IMR-90 (cell line): ENCODE data around the gene ARHGEF7. TPM values are rescaled to one million over a fixed set of nuclear protein-coding genes. Genes with fewer than 3 reads are reported as not detected.

Experiments
- ATAC-seq: fragments of 200-7000 bp; cut with Tn5 transposase; 2 replicates; pipeline ENCODE4 v1.9.1; 2020; ENCODE audit warnings: low read depth, mild to moderate bottlenecking, moderate library complexity
- BruUV-seq: library from RNA; stranded (reverse); fragments of 400-500 nt; replicated peaks from 2 replicates; lab custom pipeline; 2021; lab: Mats Ljungman, UMichigan
- CTCF ChIA-PET: fragments of 300-600 bp; formaldehyde crosslinking; extraction: SDS; loops from one replicate; lab custom pipeline; 2021; ENCODE audit warnings: antibody characterized with exemption; lab: Yijun Ruan, JAX
- POLR2A ChIA-PET: fragments of 300-600 bp; sonication (Branson Sonifier 250); formaldehyde crosslinking; loops from one replicate; lab custom pipeline; 2022; ENCODE audit warnings: antibody characterized with exemption; ENCODE audit not compliant: unreplicated experiment; lab: Charles Lee
- DNase-seq: peaks from one replicate; pipeline ENCODE4 v3.0.0; 2013
- H2AFZ ChIP-seq: replicated peaks from 2 replicates; pipeline ENCODE3; 2013; ENCODE audit warnings: low read length, mild to moderate bottlenecking; ENCODE audit not compliant: poor library complexity
- H2AK5ac ChIP-seq: 2 replicates; pipeline ENCODE4 v1.6.1; 2013; ENCODE audit warnings: low read depth, low read length, inconsistent platforms
- H2AK9ac ChIP-seq: replicated peaks from 2 replicates; pipeline ENCODE3; 2013; ENCODE audit warnings: mild to moderate bottlenecking, low read depth, low read length, moderate library complexity; ENCODE audit not compliant: poor library complexity
- H2BK120ac ChIP-seq: 2 replicates; pipeline ENCODE4 v1.6.1; 2013; ENCODE audit warnings: low read depth, low read length, inconsistent platforms
- H2BK15ac ChIP-seq: 3 replicates; pipeline ENCODE4 v1.6.1; 2013; ENCODE audit warnings: low read depth, low read length, inconsistent platforms
- H2BK20ac ChIP-seq: 2 replicates; pipeline ENCODE4 v1.6.1; 2013; ENCODE audit warnings: low read depth, mild to moderate bottlenecking, inconsistent platforms, low read length, moderate library complexity
- H2BK5ac ChIP-seq: 2 replicates; pipeline ENCODE4 v1.6.1; 2013; ENCODE audit warnings: mild to moderate bottlenecking, low read depth, low read length, inconsistent platforms; ENCODE audit not compliant: poor library complexity, severe bottlenecking
- H3K14ac ChIP-seq: replicated peaks from 2 replicates; pipeline ENCODE4 v1.6.1; 2013; ENCODE audit warnings: low read depth, low read length, inconsistent platforms
- H3K18ac ChIP-seq: 2 replicates; pipeline ENCODE4 v1.6.1; 2013; ENCODE audit warnings: low read depth, low read length, control low read depth
- H3K23ac ChIP-seq: 2 replicates; pipeline ENCODE4 v1.6.1; 2013; ENCODE audit warnings: low read depth, low read length, inconsistent platforms
- H3K27ac ChIP-seq: 2 replicates; pipeline ENCODE4 v1.5.1; 2013; ENCODE audit warnings: mild to moderate bottlenecking, control low read depth, low read length; ENCODE audit not compliant: insufficient read depth
- H3K27me3 ChIP-seq: 2 replicates; pipeline ENCODE4 v1.6.1; 2013; ENCODE audit warnings: low read length; ENCODE audit not compliant: control insufficient read depth, insufficient read depth
- H3K36me3 ChIP-seq: 2 replicates; pipeline ENCODE4 v1.6.1; 2013; ENCODE audit warnings: low read length, mixed read lengths; ENCODE audit not compliant: control insufficient read depth, insufficient read depth
- H3K4ac ChIP-seq: 2 replicates; pipeline ENCODE4 v1.6.1; 2013; ENCODE audit warnings: low read depth, low read length, inconsistent platforms
- H3K4me1 ChIP-seq: 2 replicates; pipeline ENCODE4 v1.6.1; 2013; ENCODE audit warnings: low read length, mixed read lengths; ENCODE audit not compliant: control insufficient read depth, insufficient read depth
- H3K4me2 ChIP-seq: 2 replicates; pipeline ENCODE4 v1.6.1; 2013; ENCODE audit warnings: low read depth, mild to moderate bottlenecking, control low read depth, low read length, moderate library complexity
- H3K4me3 ChIP-seq: 2 replicates; pipeline ENCODE4 v1.5.1; 2013; ENCODE audit warnings: low read depth, mild to moderate bottlenecking, control low read depth, low read length, moderate library complexity; ENCODE audit not compliant: insufficient read depth
- H3K56ac ChIP-seq: 2 replicates; pipeline ENCODE4 v1.6.1; 2013; ENCODE audit warnings: low read length, inconsistent platforms; ENCODE audit not compliant: insufficient read depth; ENCODE audit errors: extremely low read depth
- H3K79me1 ChIP-seq, 2 experiments: 2 replicates each; pipeline ENCODE4 v1.6.1; 2013; ENCODE audit warnings: low read length in 2 of 2, inconsistent platforms in 1 of 2, low read depth in 1 of 2
- H3K9ac ChIP-seq: 2 replicates; pipeline ENCODE4 v1.6.1; 2013; ENCODE audit warnings: low read depth, low read length, control low read depth
- H3K9me1 ChIP-seq: 2 replicates; pipeline ENCODE4 v1.6.1; 2013; ENCODE audit warnings: low read length, inconsistent platforms; ENCODE audit not compliant: insufficient read depth
- H3K9me3 ChIP-seq: 2 replicates; pipeline ENCODE4 v1.6.1; 2013; ENCODE audit warnings: low read length; ENCODE audit not compliant: control insufficient read depth, insufficient read depth
- H4K20me1 ChIP-seq: 2 replicates; pipeline ENCODE4 v1.6.1; 2013; ENCODE audit warnings: low read length, inconsistent platforms; ENCODE audit not compliant: insufficient read depth
- H4K5ac ChIP-seq: 2 replicates; pipeline ENCODE4 v1.6.1; 2013; ENCODE audit warnings: mild to moderate bottlenecking, low read depth, low read length, control low read depth
- H4K8ac ChIP-seq, 2 experiments: 2 replicates each; pipeline ENCODE4 v1.6.1; 2013; ENCODE audit warnings: low read depth in 2 of 2, low read length in 2 of 2, control low read depth in 1 of 2, inconsistent platforms in 1 of 2
- H4K91ac ChIP-seq: 2 replicates; pipeline ENCODE4 v1.6.1; 2013; ENCODE audit warnings: low read depth, low read length, inconsistent platforms; ENCODE audit not compliant: insufficient read depth
- BHLHE40 ChIP-seq: fragments of 150-350 bp; IDR thresholded peaks from 2 replicates; pipeline ENCODE4 v1.6.1; 2016; ENCODE audit warnings: mild to moderate bottlenecking, low read depth, low read length
- CEBPB ChIP-seq: IDR thresholded peaks from 2 replicates; pipeline ENCODE4 v1.6.1; 2012; ENCODE audit warnings: low read depth, low read length, improper control_type of control experiment
- CHD1 ChIP-seq: IDR thresholded peaks from 2 replicates; pipeline ENCODE4 v1.6.1; 2012; ENCODE audit warnings: low read depth, low read length, improper control_type of control experiment
- CTCF ChIP-seq: conservative IDR thresholded peaks from 2 replicates; pipeline ENCODE4 v1.5.1; 2012; ENCODE audit warnings: mild to moderate bottlenecking, low read depth, low read length, improper control_type of control experiment
- FOS ChIP-seq: fragments of 150-350 bp; IDR thresholded peaks from 2 replicates; pipeline ENCODE4 v1.6.1; 2016; ENCODE audit warnings: low read depth, low read length
- MAFK ChIP-seq: IDR thresholded peaks from 2 replicates; pipeline ENCODE4 v1.6.1; 2012; ENCODE audit warnings: low read depth, low read length, improper control_type of control experiment
- MAZ ChIP-seq: IDR thresholded peaks from 2 replicates; pipeline ENCODE4 v1.6.1; 2012; ENCODE audit warnings: low read depth, mild to moderate bottlenecking, low read length, improper control_type of control experiment, moderate library complexity, borderline replicate concordance
- MXI1 ChIP-seq: IDR thresholded peaks from 2 replicates; pipeline ENCODE4 v1.6.1; 2012; ENCODE audit warnings: low read depth, mild to moderate bottlenecking, low read length, moderate library complexity, borderline replicate concordance
- NFE2L2 ChIP-seq: fragments of 150-350 bp; IDR thresholded peaks from 2 replicates; pipeline ENCODE4 v1.6.1; 2016; ENCODE audit warnings: low read depth, mild to moderate bottlenecking, low read length
- POLR2A ChIP-seq: IDR thresholded peaks from 2 replicates; pipeline ENCODE4 v1.6.1; 2012; ENCODE audit warnings: mild to moderate bottlenecking, low read depth, low read length
- RAD21 ChIP-seq: IDR thresholded peaks from 2 replicates; pipeline ENCODE4 v1.6.1; 2012; ENCODE audit warnings: low read length, improper control_type of control experiment
- RCOR1 ChIP-seq: IDR thresholded peaks from 2 replicates; pipeline ENCODE4 v1.6.1; 2012; ENCODE audit warnings: mild to moderate bottlenecking, low read length, improper control_type of control experiment; ENCODE audit not compliant: insufficient replicate concordance
- RFX5 ChIP-seq: IDR thresholded peaks from 2 replicates; pipeline ENCODE4 v1.8.0; 2012; ENCODE audit warnings: low read depth, mild to moderate bottlenecking, low read length, moderate library complexity
- SMC3 ChIP-seq: fragments of 150-350 bp; IDR thresholded peaks from 2 replicates; pipeline ENCODE4 v1.6.1; 2016; ENCODE audit warnings: low read depth, mild to moderate bottlenecking, antibody characterized with exemption, low read length, moderate library complexity
- WGBS, 2 experiments: methylation state at CpG; one replicate each; pipeline versions ENCODE4 v1.1.5 to v1.1.7; 2013; ENCODE audit warnings: missing lambda C conversion rate in 2 of 2; ENCODE audit not compliant: insufficient read length in 1 of 2; ENCODE audit errors: extremely low coverage in 2 of 2; 5-methylcytosine and 5-hydroxymethylcytosine counted together
- dilution Hi-C: fragments of 300-500 bp; cut with HindIII; formaldehyde crosslinking; loops from one replicate; pipeline ENCODE4 v1.14.3; 2018; ENCODE audit warnings: low sequenced_read_pairs; ENCODE audit not compliant: unreplicated experiment
- in situ Hi-C: fragments of 300-500 bp; cut with MboI; formaldehyde crosslinking; loops from 3 replicates; pipeline ENCODE4 v1.14.3; 2019; ENCODE audit warnings: low sequenced_read_pairs, inconsistent platforms, mixed read lengths
- intact Hi-C: fragments of 100-400 bp; cut with micrococcal nuclease; formaldehyde crosslinking; loops from 2 replicates; pipeline ENCODE4 v1.10.0; 2022
- polyA plus RNA-seq, 3 experiments: library from polyadenylated mRNA; depleted of rRNA; stranded (reverse); fragments of >200 nt; gene quantifications; 2 replicates each; pipeline ENCODE4 v1.2.3, GENCODE V29; 2012; ENCODE audit warnings: low replicate concordance in 1 of 3
- total RNA-seq: library from RNA; depleted of rRNA; stranded (reverse); fragments of >200 nt; gene quantifications from 2 replicates; pipeline ENCODE4 v1.2.3, GENCODE V29; 2012
- TF ChIP-seq, protein P1 (sequence below): fragments of 150-350 bp; IDR thresholded peaks from 2 replicates; pipeline ENCODE4 v1.6.1; 2017; ENCODE audit warnings: mild to moderate bottlenecking, antibody characterized with exemption, low read length, low read depth
- TF ChIP-seq, protein P2 (sequence below): fragments of 150-350 bp; IDR thresholded peaks from 2 replicates; pipeline ENCODE4 v1.6.1; 2016; ENCODE audit warnings: low read depth, mild to moderate bottlenecking, low read length, moderate library complexity, borderline replicate concordance

The ARHGEF7 gene
- total and polyA plus RNA-seq, 2 of the 4 experiments (the other 2 are of a cell fraction): 32.9 to 59.0 TPM

DNA sequence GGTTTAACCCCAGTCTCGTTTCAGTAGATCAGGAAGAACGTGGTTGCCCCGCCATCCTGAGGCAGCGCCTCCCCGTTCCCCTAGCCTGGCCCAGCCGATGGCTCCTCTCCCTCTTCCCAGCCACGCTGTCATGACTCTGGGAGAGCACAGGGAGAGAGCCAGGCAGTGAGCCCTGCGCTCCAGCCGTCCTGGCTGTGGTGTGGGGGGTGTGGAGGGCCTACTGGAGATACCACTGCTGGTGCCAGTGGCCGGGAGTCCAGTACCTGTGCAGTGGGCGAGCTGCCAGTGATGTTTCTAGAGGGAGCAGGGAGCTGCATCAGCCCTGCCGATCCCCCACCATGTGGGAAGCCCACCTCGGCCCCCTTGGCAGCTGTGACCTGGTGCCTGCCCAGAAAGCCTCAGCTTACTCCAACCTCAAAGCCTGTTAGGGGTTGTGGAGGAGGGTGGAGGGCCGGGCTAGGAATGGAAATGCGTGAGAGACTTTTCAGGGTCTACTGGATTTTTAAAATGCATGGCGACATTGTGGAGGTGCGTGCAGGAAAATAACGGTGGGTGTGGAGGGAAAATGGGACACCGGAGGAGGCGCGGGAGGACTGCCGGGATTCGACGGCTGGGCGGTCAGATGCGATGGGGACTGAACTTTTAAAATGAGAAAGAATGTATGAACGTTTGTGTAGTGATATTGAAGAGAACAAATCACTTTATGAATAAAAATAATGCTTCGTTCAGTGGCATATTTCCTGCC, 210.2 kb downstream of the ARHGEF7 start:
- no peak overlapping the region for H2AK5ac ChIP-seq
- H3K4me3 ChIP-seq: no peak overlapping the region
- no peak overlapping the region for H4K8ac ChIP-seq
- no peak overlapping the region for H3K27ac ChIP-seq
- ChIA-PET POLR2A (no interaction called here), CTCF (no interaction called here)
- dilution Hi-C loops (no loop called here), intact Hi-C loops (no loop called here), in situ Hi-C loops (no loop called here)
- H2BK15ac ChIP-seq: no peak overlapping the region
- no peak overlapping the region for H3K18ac ChIP-seq
- H4K5ac ChIP-seq: no peak overlapping the region
- H3K79me1 ChIP-seq: no peaks in the 10 kb centered on the region
- peaks cover 5% of the 10 kb centered on the region; the same call in 1 of the 2 replicates for H3K27me3 ChIP-seq
- TF ChIP-seq POLR2A (no peak), RCOR1 (no peak), SMC3 (no peak), CTCF (no peak), BHLHE40 (no peak), MAFK (no peak), MXI1 (no peak), NFE2L2 (no peak), MAZ (no peak), FOS (no peak), RAD21 (no peak), RFX5 (no peak), CEBPB (no peak), CHD1 (no peak)
- TF ChIP-seq, protein P1, sequence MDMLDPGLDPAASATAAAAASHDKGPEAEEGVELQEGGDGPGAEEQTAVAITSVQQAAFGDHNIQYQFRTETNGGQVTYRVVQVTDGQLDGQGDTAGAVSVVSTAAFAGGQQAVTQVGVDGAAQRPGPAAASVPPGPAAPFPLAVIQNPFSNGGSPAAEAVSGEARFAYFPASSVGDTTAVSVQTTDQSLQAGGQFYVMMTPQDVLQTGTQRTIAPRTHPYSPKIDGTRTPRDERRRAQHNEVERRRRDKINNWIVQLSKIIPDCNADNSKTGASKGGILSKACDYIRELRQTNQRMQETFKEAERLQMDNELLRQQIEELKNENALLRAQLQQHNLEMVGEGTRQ: no peak
- TF ChIP-seq, protein P2, sequence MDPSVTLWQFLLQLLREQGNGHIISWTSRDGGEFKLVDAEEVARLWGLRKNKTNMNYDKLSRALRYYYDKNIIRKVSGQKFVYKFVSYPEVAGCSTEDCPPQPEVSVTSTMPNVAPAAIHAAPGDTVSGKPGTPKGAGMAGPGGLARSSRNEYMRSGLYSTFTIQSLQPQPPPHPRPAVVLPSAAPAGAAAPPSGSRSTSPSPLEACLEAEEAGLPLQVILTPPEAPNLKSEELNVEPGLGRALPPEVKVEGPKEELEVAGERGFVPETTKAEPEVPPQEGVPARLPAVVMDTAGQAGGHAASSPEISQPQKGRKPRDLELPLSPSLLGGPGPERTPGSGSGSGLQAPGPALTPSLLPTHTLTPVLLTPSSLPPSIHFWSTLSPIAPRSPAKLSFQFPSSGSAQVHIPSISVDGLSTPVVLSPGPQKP: no peak
- H2AK9ac ChIP-seq: no peak overlapping the region
- no peak overlapping the region for H2AFZ ChIP-seq
- no peak overlapping the region for H2BK5ac ChIP-seq
- 91% methylated on average over 16 of the region's 28 CpGs; no CpG with 5 or more reads in 1 of the 2 experiments for WGBS, 2 experiments
- H2BK120ac ChIP-seq: no peak overlapping the region
- no peak overlapping the region for H3K9ac ChIP-seq
- no peaks in the 10 kb centered on the region for H3K4me1 ChIP-seq
- no peaks in the 10 kb centered on the region for H3K36me3 ChIP-seq
- no peaks in the 10 kb centered on the region for H4K20me1 ChIP-seq
- no TSS peak for BruUV-seq
- no peak overlapping the region for H3K56ac ChIP-seq
- ATAC-seq: no peak
- no peak overlapping the region for H2BK20ac ChIP-seq
- no peak overlapping the region for H3K4ac ChIP-seq
- H4K91ac ChIP-seq: no peak overlapping the region
- no peak overlapping the region for H3K14ac ChIP-seq
- H3K9me1 ChIP-seq: peaks cover 2% of the 10 kb centered on the region; the same call in 1 of the 2 replicates
- no peak overlapping the region for H3K23ac ChIP-seq
- no peaks in the 10 kb centered on the region for H3K9me3 ChIP-seq
- no peak overlapping the region for H3K4me2 ChIP-seq
- DNase-seq: no peak
